GM10266 (cell line): ENCODE results near the gene HDAC9.

Source experiments
- DNase-seq: peaks from one replicate; pipeline ENCODE4 v3.0.0; 2012; ENCODE audit errors: extremely low spot score
- TF ChIP-seq, protein P1 (sequence below): IDR thresholded peaks from 2 replicates; pipeline ENCODE4 v1.5.1; 2012; ENCODE audit warnings: mild to moderate bottlenecking, low read depth; ENCODE audit not compliant: control insufficient read depth, insufficient read depth; ENCODE audit errors: missing control alignments

The HDAC9 gene

DNA sequence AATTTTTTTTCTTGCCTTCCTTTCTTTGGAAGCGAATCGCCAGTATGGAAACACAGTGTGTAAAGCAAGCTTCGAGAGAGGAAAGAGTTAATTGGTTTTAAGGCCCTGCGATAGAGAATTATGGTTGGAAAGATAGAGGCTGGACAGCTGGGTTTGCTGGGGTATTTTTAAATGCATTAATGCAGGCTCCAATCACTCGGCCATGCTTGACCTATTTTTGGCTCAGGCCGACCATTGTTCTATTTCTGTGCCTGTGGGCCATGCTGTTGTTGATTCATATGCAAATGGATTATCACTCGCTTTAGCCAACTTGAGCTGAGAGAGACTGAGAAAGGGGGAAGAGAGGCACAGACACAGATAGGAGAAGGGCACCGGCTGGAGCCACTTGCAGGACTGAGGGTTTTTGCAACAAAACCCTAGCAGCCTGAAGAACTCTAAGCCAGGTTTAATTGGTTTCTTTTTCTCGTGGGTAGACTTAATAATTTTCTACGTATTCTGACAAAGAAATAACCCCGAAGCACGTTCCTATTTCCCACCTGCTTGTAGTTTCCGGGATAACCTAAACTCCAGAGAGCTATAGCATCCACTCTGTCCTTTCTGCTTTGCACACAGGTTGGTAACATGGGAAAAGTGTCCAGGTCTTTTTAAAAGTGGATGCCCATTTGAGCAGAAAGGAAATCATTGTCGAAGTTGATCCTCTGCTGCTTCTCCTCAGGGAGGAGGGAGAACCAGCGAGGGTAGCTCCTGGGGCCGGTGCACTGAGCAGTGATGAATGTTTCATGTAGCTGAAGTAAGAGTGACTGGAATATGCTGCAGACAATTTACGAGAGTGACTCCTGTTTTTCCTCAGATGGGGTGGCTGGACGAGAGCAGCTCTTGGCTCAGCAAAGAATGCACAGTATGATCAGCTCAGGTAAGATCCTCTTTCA, at the start of gene HDAC9:
TSS of gene HDAC9 (plus strand) at position 338 of the 929 bp plus-strand sequence. CDS start at position 892, 554 bp downstream.
- DNase-seq = peak; percentile 32
- TF ChIP-seq, protein P1, sequence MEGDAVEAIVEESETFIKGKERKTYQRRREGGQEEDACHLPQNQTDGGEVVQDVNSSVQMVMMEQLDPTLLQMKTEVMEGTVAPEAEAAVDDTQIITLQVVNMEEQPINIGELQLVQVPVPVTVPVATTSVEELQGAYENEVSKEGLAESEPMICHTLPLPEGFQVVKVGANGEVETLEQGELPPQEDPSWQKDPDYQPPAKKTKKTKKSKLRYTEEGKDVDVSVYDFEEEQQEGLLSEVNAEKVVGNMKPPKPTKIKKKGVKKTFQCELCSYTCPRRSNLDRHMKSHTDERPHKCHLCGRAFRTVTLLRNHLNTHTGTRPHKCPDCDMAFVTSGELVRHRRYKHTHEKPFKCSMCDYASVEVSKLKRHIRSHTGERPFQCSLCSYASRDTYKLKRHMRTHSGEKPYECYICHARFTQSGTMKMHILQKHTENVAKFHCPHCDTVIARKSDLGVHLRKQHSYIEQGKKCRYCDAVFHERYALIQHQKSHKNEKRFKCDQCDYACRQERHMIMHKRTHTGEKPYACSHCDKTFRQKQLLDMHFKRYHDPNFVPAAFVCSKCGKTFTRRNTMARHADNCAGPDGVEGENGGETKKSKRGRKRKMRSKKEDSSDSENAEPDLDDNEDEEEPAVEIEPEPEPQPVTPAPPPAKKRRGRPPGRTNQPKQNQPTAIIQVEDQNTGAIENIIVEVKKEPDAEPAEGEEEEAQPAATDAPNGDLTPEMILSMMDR = no peak

DNA sequence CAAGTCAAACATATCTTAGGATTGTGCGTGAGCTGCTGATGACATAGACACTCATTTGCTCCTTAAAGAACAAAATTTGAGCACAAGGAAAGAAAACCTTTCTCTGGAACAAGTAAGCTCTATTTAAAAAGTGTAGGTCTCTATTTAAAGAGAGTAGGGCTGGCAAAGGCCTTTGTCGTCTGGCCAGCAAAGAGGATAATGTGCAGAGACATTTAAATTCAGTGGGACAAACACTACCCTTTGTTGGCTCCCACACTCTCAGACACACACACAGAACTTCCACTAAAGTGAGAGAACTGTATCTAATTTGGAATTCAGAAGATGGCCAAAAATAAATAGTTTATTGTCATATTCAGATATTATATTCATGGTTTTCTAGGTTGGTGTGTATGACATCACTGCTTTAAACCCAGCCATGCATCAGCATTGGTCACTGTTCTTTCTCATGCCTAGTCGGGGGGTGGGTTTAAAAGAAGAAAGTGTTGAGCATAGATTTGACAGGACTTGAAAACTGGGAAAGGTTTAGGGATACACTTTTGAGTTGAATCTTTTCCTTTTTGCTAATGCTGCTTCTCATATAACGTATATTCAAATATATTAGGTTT, 49.5 kb upstream of the HDAC9 start:
- TF ChIP-seq, protein P1 = no peak
- DNase-seq = no peak

DNA sequence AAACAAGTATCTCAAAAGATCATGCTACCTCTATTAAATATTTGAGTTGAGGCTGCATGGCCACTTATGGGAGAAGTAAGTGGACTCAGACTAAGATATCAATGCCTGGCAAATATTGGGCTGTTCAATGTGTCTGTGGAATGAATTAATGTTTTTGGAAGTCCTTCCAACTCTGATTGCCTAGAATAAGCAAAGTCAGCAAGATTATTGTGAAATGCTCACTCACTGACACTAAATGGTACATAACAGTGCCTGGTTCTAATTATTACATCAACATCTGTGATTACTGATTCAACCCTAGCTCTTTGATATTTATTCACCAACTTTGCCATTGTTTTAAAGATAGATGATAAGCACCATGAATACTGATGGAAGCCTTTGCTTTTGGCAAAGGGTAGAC, 45.5 kb upstream of the HDAC9 start:
- TF ChIP-seq, protein P1 = no peak
- no peak for DNase-seq

GRCh38 chr7:18455606-18456005, 39.9 kb upstream of the HDAC9 start:
- TF ChIP-seq, protein P1 = no peak

GRCh38 chr7:18457832-18458231, 37.7 kb upstream of the HDAC9 start:
- TF ChIP-seq, protein P1 = no peak
- no peak for DNase-seq

More at GRCh38 chr7:18455606-18456005, 39.9 kb upstream of the HDAC9 start:
- no peak for DNase-seq

GRCh38 chr7:18458830-18459229, 36.7 kb upstream of the HDAC9 start:
- no peak for DNase-seq
- TF ChIP-seq, protein P1 = no peak
